8988T (cell line): ENCODE data around the gene C1GALT1.
"Not testable (repeated sequence)": the region's sequence is repeated elsewhere in the genome, so short reads cannot be mapped to it uniquely, and the experiment has no call there.

Source experiments
- DNase-seq: peaks from one replicate; pipeline ENCODE4 v3.0.0; 2011

Gene C1GALT1

GRCh38 chr7:7173956-7174632 is 8.2 kb upstream of the C1GALT1 start:
- no peak for DNase-seq

DNA sequence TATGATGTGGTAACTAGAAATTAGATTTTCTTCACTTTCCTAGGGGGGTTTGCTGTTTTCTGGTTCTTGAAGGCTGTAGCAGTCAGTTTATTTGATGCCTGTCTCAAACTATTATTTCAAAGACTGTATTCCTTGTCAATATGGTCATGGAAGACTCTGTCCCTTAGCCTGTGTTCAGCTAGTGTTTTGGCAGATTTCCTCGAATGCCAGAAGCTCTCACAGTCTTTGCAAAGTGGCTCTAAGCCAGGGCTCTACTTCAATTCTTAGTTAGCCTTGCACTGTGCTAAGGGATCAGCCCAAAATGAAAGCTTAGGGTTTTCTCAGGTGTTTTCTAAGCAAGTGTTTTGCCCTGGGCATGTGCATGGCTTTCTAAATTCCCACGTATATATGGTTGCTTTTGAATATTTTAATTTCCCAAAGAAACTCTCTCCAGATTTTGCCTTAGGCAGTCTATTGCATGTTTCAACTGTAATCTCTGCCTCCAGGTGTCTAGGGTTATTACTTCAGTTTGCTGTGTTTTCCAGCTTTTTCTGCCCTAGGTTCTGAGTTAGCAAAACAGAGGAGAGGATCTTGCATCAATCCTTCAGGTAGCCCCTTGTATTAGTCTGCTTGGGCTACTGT is 7.2 kb upstream of the C1GALT1 start:
- no peak for DNase-seq

DNA sequence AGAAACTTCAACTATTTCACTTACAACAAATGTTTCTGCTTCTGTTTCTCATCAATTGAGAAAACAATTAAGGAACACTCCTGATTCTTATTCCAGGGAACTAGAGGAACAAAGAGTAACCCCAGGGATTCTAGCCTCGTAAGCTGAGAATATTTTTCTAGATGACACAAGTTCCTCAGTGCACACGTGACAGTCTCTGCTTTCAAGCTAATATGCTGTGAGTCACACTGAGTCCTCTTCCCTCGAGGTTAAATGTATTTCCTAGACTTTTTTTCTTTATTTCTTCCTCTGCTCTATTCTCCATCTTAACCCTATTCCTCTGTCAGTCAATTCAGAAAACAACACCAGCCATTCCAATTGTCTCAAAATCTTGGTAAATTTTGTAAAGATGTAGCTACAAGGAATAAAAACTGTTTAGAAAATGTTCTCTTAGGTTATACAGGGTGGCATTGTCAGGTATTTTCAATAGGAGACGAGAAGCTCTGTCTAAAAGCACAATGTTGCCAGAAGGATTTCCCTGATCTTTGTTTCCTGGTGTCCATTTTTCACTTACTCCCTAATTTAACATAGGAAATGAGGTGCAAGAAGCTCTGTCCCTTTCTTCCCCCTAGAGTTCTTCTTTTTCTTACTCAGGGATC is 5.8 kb upstream of the C1GALT1 start:
- DNase-seq: peak; percentile 32

DNA sequence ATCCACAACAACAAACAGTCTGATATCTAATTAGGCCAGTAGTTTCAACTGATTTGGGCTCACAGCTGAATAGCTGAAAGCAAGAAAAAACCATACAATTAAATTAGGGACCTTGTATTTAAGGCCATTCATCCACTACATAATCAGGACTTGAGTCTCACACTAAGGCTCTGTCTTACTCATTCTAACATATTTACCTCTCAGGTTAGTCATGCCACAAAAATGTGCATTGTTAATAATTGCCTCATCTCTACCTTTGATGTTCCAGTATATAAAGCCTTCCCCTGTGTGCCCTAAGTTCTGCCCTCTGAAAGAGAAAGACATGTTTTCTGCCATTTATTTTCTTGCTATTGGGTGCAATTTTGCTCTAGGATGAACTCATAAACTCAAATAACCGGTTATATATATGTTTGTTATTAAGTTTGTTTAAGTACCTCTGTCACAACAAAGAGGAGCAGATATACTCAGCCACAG is 5.3 kb upstream of the C1GALT1 start:
- DNase-seq: no peak

GRCh38 chr7:7178081-7178480 is 4.3 kb upstream of the C1GALT1 start:
- DNase-seq: no peak

GRCh38 chr7:7178906-7179305 is 3.4 kb upstream of the C1GALT1 start:
- no peak for DNase-seq

GRCh38 chr7:7180725-7181449 is 1.5 kb upstream of the C1GALT1 start:
- DNase-seq: no peak

- DNase-seq: no peak
Measured at GRCh38 chr7:7181519-7182155, 707 bp upstream of the C1GALT1 start.

DNA sequence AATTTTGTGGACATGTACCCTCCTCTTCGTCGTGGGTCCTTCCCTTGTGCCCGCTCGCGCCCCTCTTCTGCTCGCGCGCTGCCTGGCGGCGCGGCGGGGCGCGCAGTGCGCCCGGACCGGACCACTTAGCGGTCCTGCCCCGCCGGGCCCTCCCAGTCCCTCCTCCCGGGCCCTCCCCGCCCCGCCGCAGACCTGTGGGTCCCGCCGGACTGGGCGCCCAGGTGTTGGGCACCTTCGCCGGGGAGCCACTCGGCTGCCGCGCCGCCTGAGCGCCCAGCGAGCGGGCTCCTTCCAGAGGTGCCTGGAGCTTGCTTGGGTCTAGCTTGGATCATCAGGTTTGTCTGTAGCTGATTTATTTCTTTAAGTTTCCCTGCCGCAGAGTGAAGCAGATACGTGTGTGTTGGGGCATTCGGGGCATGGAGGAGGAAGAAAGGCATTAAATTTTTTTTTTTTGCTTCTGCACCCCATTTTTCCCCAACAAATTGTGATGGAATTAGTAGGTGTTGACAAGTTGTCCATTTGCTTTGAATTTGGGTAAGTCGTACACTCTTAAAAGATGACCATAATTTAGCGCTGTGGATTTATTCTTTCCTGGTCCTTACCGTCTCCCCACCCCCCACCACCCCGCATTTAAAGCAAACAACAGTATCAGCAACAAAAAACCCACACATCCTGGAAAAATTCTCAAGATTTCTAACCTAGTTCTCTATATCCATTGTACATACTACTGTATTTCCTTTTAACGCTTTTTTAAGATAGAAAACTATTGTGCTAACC is 905 bp downstream of the C1GALT1 start:
- peak; percentile 38 for DNase-seq

DNA sequence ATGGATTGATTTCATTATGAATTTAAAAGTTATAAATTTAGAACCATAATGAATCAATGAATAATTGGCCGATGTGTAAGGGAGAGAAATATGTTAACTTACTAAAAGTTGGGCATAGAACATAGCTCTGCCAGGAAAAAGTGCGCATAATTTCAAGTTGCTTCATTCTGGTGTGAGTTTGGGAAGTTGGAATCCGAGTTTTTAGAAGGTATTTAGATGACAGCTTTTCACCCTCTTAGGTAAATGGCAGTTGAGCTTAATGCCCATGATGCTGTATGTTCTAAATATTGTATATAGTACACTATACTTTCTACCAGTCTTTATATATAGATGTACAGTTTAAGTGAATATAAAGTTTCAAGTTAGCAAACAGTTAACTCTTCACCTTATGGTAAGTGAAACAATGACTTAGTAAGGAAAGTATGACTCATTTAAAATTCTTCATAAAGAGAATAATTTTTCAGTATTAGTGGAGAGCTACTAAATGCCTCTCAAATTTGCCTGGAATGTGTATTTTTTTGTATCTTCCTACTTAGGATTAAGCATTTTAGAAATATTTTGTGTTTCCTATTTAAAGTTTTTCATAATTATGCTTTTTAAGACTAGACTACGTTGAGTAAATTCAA is 1.6 kb downstream of the C1GALT1 start:
- DNase-seq: no peak

GRCh38 chr7:7185371-7185989 is 3.1 kb downstream of the C1GALT1 start:
- no peak for DNase-seq

DNA sequence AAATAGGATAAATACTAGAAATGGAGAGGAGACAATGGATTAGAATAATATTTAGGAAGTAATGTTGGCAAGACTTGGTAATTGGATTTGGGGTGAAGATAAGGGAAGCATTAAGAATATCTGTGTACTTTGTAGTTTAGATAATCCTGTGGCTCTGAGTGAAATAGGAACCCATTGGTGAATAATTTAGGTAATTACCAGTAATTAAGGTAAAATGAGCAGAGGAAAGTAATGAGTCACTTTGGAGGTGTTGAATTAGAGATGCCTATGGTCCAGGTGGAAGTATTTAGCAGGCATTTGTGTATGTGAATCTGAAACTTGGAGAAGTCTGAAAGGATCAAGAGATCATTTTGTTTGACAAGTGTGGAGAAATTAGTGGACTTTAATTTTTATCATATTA is 5.7 kb downstream of the C1GALT1 start:
- no peak for DNase-seq

DNA sequence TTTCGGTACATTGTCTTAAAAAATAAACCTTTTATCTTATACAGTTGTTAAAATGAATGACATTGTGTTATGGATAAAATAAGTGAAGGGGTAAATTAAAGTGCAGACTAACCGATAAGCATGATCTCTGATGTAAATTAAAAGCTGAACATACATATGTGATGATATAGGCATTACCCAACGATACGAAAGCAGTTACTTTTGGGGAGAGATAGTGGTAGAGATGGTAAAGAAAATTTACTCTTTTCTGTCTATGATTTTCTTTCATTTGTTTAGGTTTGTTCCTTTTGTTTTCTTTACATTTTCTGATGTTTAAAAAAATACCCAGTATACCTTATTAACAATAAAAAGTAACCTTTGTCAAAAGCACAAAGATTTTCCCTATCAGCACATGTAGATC is 6.4 kb downstream of the C1GALT1 start:
- DNase-seq: no peak

- no peak for DNase-seq
Measured at GRCh38 chr7:7190142-7190541, 7.8 kb downstream of the C1GALT1 start.

- DNase-seq: no peak
Measured at GRCh38 chr7:7191137-7191536, 8.8 kb downstream of the C1GALT1 start.

- DNase-seq: not testable (repeated sequence)
Measured at GRCh38 chr7:7192798-7193788, 10.7 kb downstream of the C1GALT1 start.

DNA sequence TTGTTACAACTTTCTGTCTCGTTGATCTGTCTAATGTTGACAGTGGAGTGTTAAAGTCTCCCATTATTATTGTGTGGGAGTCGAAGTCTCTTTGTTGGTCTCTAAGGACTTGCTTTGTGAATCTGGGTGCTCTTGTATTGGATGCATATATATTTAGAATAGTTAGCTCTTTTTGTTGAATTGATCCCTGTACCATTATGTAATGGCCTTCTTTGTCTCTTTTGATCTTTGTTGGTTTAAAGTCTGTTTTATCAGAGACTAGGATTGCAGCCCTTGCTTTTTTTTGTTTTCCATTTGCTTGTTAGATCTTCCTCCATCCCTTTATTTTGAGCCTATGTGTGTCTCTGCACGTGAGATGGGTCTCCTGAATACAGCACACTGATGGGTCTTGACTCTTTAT is 17.2 kb downstream of the C1GALT1 start:
- not testable (repeated sequence) for DNase-seq

- not testable (repeated sequence) for DNase-seq
Measured at GRCh38 chr7:7200255-7200654, 17.9 kb downstream of the C1GALT1 start.

DNA sequence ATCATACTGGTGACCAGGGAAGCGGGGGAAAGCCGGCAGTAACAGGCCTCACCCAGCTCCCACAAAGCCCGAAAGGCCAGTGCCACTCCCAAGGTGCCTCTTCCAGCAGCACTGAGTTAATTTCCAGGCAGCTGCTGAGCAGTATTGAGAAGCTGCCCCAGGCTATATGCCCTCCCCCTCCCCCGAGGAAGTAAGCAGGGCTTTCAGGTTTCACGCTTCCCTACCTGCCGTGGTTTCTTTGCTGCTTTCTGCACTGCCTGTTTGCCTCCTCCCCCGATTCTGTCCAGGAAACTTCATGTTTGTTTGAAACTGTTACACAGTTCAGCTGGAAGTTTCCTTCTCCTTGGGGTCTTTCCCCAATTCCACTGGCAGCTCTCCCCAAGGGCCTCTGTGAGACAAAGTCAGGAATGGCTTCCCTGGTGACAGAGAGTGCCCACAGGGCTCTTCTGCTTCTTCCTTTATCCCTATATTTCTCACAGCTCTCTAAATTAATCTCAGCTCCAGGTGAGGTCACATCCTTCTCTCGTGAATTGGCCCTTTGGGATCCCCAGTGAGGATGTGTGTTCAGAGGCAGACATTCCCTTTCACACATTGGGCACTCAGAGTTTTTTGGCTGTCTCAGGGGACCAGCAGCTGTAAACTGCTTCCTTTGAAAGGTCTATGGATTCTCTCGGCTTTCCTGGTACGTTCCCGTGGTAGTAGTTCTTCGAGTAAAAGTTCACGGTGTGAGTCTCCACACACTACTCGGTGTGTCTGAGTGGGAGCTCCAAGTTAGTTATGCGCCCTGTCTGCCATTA is 19.4 kb downstream of the C1GALT1 start:
- no peak for DNase-seq
